ENCODE results near the gene GNG8.

- TF ChIP-seq EP300 (IDR thresholded peaks at IDR 0.05) (no peak), POLR2AphosphoS5 (IDR thresholded peaks at IDR 0.05) (no peak), POLR2A (IDR thresholded peaks at IDR 0.05) (no peak), CTCF (IDR thresholded peaks at IDR 0.05) (no peak)
Observed at GRCh38 chr19:46635920-46636761, at the start of gene GNG8.
